Stimulated activated CD8-positive, alpha-beta memory T cell treated with anti-CD3 and anti-CD28 coated beads, Interleukin-7, amount 100 ng/mL, for 1 hour (primary cell): ENCODE measurements around the gene TEX44.

Experiments
- DNase-seq, 2 donors: peaks; one replicate each; pipeline ENCODE4 v3.0.0-alpha.2; 2020; ENCODE audit warnings: low read depth in 2 of 2

TEX44 gene

DNA sequence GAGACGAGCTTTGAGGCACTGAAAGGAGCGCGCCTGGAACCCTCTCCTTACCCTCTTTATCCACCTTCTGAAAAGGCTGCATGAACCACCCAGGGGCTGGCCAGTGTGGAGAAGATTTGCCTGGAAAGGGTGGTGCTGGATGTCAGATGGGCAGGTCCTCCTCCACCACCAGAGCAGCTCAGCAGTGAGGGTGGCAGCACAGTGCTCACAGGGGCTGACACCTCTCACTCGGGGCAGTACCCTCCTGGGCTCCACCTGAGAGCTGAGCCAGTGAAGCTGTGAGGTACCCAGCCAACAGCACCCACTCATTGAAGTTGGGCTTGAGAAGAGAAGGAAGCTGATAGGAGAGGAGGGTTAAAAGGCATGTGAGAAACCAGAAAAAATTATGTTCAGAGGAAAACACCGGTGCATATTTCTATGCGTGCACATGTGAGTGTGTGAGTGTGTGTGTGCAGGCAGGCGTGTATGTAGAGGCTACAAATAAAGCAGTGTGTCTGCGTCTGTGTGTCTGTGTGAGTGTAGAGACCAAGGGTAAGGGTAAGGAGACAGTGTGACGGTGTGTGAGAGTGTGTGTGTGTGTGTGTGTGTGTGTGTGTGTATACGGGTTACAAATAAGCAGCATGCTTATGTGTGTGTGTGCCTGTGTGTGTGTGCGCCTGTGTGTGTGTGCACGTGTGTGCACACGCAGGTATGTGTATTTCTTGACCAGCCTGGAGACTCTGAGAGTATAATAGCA, 40.7 kb downstream of the TEX44 start:
- no peak for DNase-seq

DNA sequence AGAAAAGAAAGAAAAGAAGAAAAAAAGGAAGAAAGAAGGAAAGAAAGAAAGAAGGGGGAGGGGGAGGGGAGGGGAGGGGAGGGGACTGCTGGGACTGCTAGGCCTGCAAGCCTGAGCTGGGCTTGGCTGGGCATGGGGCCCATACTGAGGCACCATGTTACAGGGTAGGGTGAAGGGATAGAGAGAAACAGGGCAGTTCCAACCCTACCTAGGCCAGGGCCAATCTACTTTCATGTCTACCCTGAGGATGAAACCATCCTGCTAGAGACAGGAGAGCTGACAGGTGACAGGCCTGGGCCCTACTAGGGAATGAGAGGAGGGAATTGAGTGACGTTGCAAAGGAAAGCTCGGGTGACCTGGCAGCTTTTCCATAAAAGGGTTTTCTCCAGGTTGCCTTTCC, 41.7 kb downstream of the TEX44 start:
- no peak for DNase-seq

DNA sequence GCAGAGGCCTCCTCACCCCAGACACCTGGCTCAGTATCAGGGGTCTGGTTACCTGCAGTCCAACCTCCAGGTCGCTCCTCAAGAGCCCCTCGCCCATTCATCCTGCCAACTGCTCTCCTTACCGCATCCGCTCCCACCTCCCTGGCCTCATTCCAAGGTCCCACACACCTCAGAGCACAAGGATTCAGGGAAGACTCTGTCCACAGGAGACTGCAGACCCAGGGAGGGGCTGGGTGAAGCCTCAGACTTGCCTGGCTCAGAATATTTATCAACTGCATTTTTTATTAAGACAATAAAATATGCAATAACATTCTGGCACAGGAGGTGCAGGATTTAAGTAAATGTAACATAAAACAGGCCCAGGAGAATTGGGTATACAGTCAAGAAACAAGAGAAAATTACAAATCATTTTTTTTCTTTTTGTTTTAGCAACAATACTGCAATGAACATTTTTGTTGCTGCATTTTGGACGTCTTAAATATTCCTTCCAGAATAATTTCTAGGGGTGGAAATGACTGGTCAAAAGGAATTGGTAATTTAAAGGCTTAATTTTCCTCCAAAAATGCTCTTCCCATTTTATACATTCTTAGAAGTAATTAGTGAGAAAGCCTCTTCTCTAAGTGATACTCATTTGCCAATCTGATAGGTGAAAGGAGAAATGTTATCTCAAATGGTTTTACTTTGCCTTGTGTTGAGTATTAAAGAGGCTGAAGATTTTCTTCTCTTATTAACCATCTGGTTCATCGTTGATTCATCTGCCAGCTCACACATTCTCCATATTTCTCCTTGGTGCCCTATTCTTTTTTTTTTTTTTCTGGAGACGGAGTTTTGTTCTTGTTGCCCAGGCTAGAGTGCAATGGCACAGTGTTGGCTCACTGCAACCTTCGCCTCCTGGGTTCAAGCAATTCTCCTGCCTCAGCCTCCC, 42.5 kb downstream of the TEX44 start:
- no peak for DNase-seq

DNA sequence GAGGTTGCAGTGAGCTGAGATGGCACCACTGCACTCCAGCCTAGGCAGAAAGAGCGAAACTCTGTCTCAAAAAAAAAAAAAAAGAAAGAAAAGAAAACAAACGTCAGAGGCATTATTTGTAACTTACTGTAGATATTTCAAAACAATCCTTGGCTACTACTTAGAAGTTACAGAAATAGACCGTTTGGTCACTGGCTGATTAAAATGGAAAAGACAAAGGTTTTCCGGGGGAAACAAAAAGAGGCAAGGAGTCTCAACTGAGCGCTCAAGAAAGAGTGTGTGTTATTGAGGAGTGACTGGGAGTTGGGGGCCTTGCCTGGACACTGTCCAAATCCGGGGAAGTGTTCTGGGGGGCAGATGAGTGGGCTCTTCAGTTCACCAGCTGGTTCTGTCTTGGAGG, 47.6 kb downstream of the TEX44 start:
- no peak for DNase-seq

DNA sequence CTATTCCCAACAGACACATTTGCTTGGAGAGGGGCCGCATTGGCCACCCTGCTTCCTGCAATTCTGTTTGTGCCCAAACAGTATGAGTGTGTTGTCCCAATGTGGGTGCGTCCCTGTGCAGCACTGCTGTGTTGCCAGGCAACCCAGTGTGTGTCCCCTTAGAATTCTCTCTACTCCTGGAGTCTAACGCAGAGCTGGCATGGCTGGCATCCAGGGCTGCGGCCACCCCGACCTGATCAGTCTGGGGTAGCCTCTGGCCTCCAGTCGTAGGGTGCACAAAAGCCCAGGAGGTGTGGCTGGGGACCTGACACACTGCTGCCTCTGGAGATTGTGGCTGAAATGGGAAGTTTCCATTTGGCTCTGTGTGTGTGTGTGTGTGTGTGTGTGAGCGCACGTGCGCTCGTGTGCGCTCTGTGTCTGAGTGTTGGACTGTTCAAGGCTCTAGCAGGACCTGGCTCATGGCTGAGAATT, 48.0 kb downstream of the TEX44 start:
- DNase-seq = no peak

DNA sequence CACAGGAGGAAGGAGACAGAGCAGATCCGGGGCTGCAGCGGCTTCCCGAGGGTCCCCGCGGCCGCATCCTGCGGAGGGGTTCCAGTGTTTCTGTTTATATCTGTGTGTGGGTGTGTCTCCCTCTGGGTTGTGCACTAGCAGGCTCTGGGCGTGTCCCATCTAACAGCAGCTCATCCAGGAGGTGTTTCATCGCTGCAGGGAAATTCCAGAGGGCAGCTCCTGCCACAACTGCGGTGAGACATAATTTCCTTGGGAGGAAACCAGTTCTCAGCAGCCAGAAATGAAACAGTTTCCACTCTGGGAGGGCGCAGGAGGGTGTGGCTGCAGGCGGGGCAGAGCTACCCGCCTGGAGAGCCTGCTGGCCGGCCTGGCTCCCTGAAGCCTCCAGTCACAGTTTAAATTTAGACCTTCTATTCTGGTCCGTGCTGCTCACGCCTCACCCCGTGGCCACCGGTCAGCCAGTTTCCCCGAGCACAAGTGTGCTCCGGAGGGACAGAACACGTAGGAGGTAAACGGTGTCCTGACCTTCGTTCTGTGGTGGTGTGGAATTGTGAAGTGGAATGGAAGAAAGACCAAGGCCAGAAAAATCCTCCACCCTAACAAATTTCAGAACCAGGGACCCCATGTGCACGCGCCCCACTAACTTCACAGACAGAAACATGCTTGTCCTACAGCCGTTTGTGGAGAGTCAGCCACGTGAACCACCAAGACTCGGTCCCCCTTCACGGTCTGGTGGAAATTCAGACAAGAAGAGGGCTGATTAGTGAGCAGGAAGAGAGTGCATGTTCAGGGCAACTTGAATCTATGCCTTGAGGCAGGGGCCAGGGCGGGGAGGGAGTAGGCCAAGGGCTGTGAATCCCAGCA, 50.2 kb downstream of the TEX44 start:
- DNase-seq = no peak

DNA sequence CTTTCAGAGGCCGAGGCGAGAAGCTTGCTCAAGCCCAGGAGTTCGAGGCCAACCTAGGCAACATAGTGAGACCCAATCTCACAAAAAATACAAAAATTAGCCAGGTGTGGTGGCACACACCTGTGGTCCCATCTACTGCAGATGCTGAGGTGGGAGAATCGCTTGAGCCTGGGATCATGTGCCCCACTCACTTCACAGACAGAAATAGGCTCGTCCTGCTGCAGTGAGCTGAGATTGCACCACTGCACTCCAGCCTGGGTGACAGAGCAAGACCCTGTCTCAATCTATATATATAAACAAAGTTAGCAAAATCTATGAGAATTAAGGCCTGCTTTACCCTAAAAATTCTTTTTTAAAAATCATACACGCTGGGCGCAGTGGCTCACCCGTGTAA, 50.8 kb downstream of the TEX44 start:
- DNase-seq = no peak
